Adrenal gland (tissue), 12 donors: ENCODE measurements around the gene STPG1. TPM values are rescaled to one million over a fixed set of nuclear protein-coding genes. Genes with fewer than 3 reads are reported as not detected.

ENCODE experiments used
- DNase-seq, 7 donors: peaks; one replicate each; pipeline ENCODE4 v3.0.0-alpha.2; 2019 to 2020
- H3K27ac ChIP-seq, 5 donors: fragments of 200-600 bp; sonication (generic) in 4 of 5; 1 replicate in 3 of 5; 2 replicates in 2 of 5; pipeline versions ENCODE4 v1.5.1 to v1.8.0; 2016 to 2020; ENCODE audit warnings: mild to moderate bottlenecking in 1 of 5
- H3K27me3 ChIP-seq: fragments of 200-600 bp; 2 replicates; pipeline ENCODE4 v1.8.0; 2021
- H3K36me3 ChIP-seq, 2 donors: fragments of 200-600 bp; replicated peaks in 1 of 2; 1 replicate in 1 of 2; 2 replicates in 1 of 2; pipeline versions ENCODE4 v1.5.1 to v1.8.0; 2018 to 2022
- H3K4me1 ChIP-seq, 2 donors: fragments of 200-600 bp; replicated peaks in 1 of 2; 1 replicate in 1 of 2; 2 replicates in 1 of 2; pipeline versions ENCODE4 v1.5.1 to v1.8.0; 2018 to 2021
- H3K4me3 ChIP-seq, 4 donors: fragments of 200-600 bp; sonication (generic) in 3 of 4; one replicate each; pipeline ENCODE4 v1.5.1; 2016 to 2018
- H3K9me3 ChIP-seq, 3 donors: fragments of 200-600 bp; sonication (generic) in 1 of 3; replicated peaks in 1 of 3; 1 replicate in 2 of 3; 2 replicates in 1 of 3; pipeline versions ENCODE4 v1.5.1 to v1.8.0; 2016 to 2021
- POLR2A ChIP-seq, 2 donors: fragments of 450-650 bp; IDR thresholded peaks; one replicate each; pipeline ENCODE4 v1.6.1; 2017; ENCODE audit warnings: antibody characterized with exemption in 2 of 2, mild to moderate bottlenecking in 2 of 2, moderate library complexity in 1 of 2
- WGBS, 4 donors: extraction: QIAGEN DNeasy Blood & Tissue Kit in 2 of 4; methylation state at CpG; one replicate each; pipeline versions ENCODE4 v1.1.5 to v1.1.7; 2013 to 2017; 5-methylcytosine and 5-hydroxymethylcytosine counted together
- intact Hi-C, 2 donors: fragments of 100-400 bp; cut with DNase I; formaldehyde crosslinking; loops; one replicate each; pipeline versions ENCODE4 v1.14.1 to v1.15.0; 2022 to 2023
- polyA plus RNA-seq, 3 donors: library from polyadenylated mRNA; stranded (reverse); fragments of 200-250 nt in 2 of 3; fragments of 350-450 nt in 1 of 3; fragmentation: Illumina TruSeq in 1 of 3; extraction: RNeasy Lipid Tissue Mini Kit (QIAGEN cat#74804) in 1 of 3; gene quantifications; one replicate each; pipeline ENCODE4 v1.2.3, GENCODE V29; 2013 to 2014
- total RNA-seq, 9 donors: library from RNA; depleted of rRNA in 4 of 9; stranded (reverse); fragments of >200 nt in 4 of 9; fragments of 120-200 nt in 1 of 9; fragmentation: NEBNext Ultra II Directional in 1 of 9; extraction: Animal tissue kit (Norgen Biotek cat#: 25700) in 1 of 9; gene quantifications; one replicate each; pipeline versions ENCODE4 v1.1.0 to v1.2.4, GENCODE V29; 2013 to 2023
- TF ChIP-seq, protein P1 (sequence below), 6 experiments: fragments of 450-650 bp in 4 of 6; fragments of 200-600 bp in 2 of 6; sonication (generic) in 1 of 6; IDR thresholded peaks; 1 replicate in 5 of 6; 2 replicates in 1 of 6; pipeline versions ENCODE4 v1.5.1 to v1.8.0; 2016 to 2021; ENCODE audit warnings: antibody characterized with exemption in 6 of 6, mild to moderate bottlenecking in 2 of 6, moderate library complexity in 1 of 6
- donor health status: healthy with polysubstance abuse.
- donor health status: Bipolar disorder and iron deficiency.
- donor health status: DM: yes; HTN: yes; CAD: no.
- donor health status: DM: no; HTN: no; CAD: no.
- donor health status: DM: no; HTN: no; CAD: no.
- donor health status: DM: yes; HTN: yes; CAD: no.

STPG1 gene
- total and polyA plus RNA-seq, 12 donors = 2.1 to 8.9 (median 5.7) TPM

DNA sequence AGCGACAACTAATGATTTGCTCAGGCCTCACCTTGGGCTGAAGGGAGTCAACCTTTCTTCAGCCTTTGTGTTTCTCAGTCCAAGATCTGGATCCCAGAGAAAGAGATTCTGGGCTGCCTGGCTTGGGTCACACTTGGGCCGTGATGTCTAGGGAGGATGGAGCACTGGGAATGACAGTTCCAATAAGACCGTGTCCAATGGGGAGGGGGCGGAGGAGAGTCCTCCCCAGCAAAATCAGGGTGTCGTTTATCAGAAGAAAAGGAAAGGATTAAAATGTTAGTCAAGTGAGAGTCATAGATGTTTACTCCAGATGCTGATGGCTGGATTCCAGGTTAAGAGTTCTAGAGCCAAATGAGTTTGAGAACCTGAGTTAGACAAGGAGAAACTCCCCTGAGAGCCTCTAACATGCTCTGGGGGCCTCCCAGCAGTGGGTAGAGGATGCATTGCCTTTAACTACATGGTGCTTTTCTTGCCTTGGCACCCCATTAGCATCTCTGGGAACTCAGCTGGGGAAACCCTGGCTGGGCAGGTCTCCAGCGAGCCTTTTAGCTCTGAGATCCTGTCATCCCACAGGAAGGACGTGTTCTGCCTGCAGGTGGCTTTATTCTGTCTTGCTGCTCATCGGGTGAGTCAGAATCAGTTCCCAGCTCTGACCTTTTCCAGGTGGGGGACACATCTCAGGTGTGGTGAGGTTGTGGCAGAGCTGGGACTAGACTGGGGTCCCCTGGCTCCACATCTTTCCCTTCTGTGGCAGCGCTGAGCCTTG is 24.2 kb upstream of the STPG1 start:
- Histone ChIP-seq H3K4me3 (no peak overlapping the region), H3K36me3 (no peaks in the 10 kb centered on the region), H3K27ac (peak overlapping the region in 1 of 5 donors; percentile 34), H3K9me3 (no peaks in the 10 kb centered on the region), H3K27me3 (no peaks in the 10 kb centered on the region), H3K4me1 (no peaks in the 10 kb centered on the region)
- intact Hi-C loops = no loop called here
- TF ChIP-seq POLR2A (IDR thresholded peaks at IDR 0.05) = no peak
- TF ChIP-seq, protein P1, sequence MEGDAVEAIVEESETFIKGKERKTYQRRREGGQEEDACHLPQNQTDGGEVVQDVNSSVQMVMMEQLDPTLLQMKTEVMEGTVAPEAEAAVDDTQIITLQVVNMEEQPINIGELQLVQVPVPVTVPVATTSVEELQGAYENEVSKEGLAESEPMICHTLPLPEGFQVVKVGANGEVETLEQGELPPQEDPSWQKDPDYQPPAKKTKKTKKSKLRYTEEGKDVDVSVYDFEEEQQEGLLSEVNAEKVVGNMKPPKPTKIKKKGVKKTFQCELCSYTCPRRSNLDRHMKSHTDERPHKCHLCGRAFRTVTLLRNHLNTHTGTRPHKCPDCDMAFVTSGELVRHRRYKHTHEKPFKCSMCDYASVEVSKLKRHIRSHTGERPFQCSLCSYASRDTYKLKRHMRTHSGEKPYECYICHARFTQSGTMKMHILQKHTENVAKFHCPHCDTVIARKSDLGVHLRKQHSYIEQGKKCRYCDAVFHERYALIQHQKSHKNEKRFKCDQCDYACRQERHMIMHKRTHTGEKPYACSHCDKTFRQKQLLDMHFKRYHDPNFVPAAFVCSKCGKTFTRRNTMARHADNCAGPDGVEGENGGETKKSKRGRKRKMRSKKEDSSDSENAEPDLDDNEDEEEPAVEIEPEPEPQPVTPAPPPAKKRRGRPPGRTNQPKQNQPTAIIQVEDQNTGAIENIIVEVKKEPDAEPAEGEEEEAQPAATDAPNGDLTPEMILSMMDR (IDR thresholded peaks at IDR 0.05) = no peak
- 80 to 89% (median 85%) methylated on average over 6 to 9 of the region's 9 CpGs for WGBS, 4 donors
- DNase-seq = no peak

DNA sequence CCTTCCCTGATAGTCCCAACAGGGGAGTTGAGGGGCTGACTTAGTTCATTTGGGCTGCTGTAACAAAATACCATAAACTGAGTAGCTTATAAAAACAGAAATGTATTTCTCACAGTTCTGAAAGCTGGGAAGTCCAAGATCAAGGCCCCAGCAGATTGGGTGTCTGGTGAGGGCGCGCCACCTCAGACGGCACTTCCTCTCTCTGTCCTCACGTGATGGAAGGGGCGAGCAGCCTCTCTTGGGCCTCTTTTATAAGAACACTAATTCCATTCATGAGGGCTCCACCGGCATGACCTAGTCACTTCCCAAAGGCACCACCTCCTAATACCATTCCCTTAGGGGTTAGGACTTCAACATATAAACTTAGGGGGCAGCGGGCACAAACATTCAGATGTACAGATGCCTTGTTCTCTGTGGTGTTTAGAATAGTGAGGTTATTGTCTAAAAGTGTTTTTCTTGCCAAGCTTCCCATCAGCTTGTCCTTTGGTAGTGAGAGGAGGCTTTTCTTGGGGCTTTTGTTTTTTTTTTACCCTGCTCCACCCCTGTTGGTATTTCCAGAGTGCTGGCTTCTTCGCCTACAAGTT is 22.3 kb upstream of the STPG1 start:
- Histone ChIP-seq H3K4me1 (peaks cover 0 to 4% of the 10 kb centered on the region in 2 donors), H3K4me3 (no peak overlapping the region), H3K9me3 (no peaks in the 10 kb centered on the region), H3K36me3 (no peaks in the 10 kb centered on the region), H3K27ac (no peak overlapping the region), H3K27me3 (no peaks in the 10 kb centered on the region)
- no peak for DNase-seq
- TF ChIP-seq POLR2A (IDR thresholded peaks at IDR 0.05) = no peak
- TF ChIP-seq, protein P1 (IDR thresholded peaks at IDR 0.05) = no peak
- intact Hi-C loops = no loop called here
- 82 to 95% (median 91%) methylated on average over 7 to 8 of the region's 8 CpGs for WGBS, 4 donors

DNA sequence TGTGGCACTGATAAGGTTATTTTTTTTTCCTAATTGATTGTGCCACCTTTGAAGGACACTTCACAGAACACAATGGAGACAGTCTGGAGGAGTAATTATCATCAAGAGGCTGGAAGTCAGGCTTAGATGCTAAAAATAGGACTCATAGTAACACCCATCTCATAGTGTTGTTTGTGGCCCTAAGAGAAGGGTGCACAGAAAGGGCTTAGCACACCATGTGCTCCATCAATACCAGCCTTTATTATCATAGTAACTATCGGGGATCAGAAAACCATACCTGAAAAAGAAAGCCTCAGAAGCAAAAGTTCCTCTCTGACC is 13.9 kb upstream of the STPG1 start:
- 82 to 94% (median 93%) methylated on average over 1 of the region's 1 CpG for WGBS, 4 donors
- H3K36me3 ChIP-seq = no peaks in the 10 kb centered on the region
- no peaks in the 10 kb centered on the region for H3K9me3 ChIP-seq
- H3K27me3 ChIP-seq = no peaks in the 10 kb centered on the region
- intact Hi-C loops = no loop called here
- no peak for DNase-seq
- H3K4me1 ChIP-seq = peaks cover 0 to 4% of the 10 kb centered on the region in 2 donors
- TF ChIP-seq POLR2A (IDR thresholded peaks at IDR 0.05) = no peak
- TF ChIP-seq, protein P1 (IDR thresholded peaks at IDR 0.05) = no peak
- no peak overlapping the region for H3K4me3 ChIP-seq
- H3K27ac ChIP-seq = no peak overlapping the region

DNA sequence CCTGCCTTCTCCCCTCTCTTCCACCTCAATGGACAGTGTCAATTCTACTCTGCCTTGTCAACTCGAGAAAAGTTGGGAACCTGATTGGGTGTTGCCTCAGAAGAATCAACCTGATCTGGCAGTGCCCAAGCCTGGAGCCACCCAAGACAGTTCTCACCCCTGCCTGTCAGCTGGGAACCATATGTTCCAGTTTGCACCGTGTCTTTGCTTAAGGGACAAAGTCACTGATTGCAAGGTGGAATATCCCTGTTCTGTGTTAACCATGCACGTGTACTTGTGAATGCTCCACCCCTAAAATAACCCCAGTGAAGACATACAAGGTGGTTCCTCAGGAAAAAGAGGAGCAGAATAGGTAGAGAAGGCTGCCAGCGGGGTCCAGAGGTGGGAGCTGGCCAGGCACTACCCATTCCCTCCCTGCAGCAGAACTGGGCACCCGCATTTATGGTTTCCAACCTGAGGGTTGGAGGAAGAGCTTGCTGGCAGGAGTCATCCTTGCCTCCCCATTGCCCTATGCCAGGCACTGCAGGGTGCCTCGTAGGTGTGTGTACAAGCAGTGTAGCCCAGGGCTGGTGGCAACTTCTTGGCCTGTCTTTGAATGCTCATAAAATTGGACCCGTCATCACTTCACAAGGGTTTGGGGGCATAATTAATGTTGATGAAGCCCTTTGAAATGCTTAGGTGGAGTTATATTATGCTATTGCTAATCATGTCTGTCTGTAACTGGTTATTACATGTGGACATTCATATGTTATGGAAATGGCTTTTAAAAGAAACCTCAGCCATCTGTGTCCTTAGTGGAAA is 13.4 kb upstream of the STPG1 start:
- WGBS, 4 donors = 92 to 97% (median 95%) methylated on average over 6 to 7 of the region's 7 CpGs
- TF ChIP-seq POLR2A (IDR thresholded peaks at IDR 0.05) = no peak
- TF ChIP-seq, protein P1 (IDR thresholded peaks at IDR 0.05) = no peak
- Histone ChIP-seq H3K9me3 (no peaks in the 10 kb centered on the region), H3K36me3 (no peaks in the 10 kb centered on the region), H3K27me3 (no peaks in the 10 kb centered on the region), H3K4me1 (peaks cover 0 to 4% of the 10 kb centered on the region in 2 donors), H3K27ac (no peak overlapping the region), H3K4me3 (no peak overlapping the region)
- no peak for DNase-seq
- intact Hi-C loops = no loop called here
